Measurements from ENCODE around the gene KLB.

KLB gene

DNA sequence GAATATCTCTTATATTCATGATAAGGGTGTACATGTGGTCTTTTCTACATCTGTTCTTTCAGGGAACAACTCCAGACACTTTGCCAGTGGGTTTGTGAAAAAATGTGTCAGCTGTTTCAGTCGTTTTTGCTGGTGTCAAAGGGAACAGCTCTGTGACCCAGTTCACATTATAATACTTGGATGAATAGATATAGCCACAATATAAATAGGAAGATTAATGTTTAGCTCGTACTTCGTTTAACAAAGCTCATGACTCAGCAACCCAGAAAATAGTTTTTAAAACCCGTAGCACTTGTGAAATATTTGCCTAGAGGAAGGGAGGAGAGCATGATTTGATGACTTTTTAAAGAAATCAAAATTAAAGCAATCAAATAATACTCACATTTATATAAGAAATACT lies 60.0 kb downstream of the KLB start:
- no peak for DNase-seq

DNA sequence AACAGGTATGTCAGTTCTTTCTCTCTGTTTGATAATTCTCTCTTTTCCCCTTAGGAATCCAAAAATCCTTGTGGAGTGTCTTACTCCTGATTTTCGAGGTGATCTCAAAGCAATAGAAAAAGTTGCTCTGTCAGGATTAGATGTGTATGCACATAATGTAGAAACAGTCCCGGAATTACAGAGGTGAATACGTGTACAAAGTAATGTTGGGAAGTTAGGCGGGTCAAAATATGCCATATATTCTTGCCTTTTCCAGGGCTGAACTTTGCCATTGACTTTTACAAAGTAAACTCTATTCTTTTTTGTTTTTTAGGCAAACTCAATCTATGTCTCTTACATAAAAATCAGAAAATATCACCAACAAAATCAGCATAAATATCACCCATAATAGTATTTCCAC lies 60.7 kb downstream of the KLB start:
- no peak for DNase-seq

DNA sequence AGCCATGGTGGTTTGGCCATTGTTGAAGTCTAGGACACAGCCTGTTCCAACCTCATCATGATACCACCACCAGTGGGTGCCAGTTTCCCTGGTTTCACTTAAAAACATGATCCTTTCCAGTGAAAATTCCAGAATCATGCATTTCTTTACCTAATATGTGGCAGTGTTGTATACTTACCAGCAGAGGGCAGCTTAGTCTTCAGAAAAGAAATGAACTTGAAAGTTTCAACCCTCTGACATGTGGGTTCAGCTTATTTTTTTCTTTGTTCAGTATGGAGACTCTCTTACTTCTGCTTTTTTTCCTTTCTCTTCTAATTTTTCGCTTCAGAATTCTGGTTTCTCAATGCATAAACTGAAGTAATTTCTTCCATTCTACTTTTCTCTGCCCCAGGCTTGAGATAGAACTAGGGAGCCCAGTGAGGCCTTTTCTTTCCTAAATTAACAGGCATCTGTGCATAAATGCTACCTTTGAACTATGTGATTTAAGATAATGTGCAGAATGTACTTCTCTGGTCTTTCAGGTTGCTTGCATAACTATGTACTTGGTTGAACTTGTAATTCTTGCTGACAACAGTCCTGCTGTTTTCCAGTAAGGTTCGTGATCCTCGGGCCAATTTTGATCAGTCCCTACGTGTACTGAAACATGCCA lies 62.8 kb downstream of the KLB start:
- DNase-seq = peak; percentile 63

GRCh38 chr4:39470402-39470801 lies 63.7 kb downstream of the KLB start:
- DNase-seq = no peak

GRCh38 chr4:39472396-39472795 lies 65.7 kb downstream of the KLB start:
- no peak for DNase-seq

- DNase-seq = no peak
Measured at GRCh38 chr4:39476187-39476895, 69.6 kb downstream of the KLB start.

- DNase-seq = no peak
Measured at GRCh38 chr4:39480251-39480650, 73.5 kb downstream of the KLB start.

DNA sequence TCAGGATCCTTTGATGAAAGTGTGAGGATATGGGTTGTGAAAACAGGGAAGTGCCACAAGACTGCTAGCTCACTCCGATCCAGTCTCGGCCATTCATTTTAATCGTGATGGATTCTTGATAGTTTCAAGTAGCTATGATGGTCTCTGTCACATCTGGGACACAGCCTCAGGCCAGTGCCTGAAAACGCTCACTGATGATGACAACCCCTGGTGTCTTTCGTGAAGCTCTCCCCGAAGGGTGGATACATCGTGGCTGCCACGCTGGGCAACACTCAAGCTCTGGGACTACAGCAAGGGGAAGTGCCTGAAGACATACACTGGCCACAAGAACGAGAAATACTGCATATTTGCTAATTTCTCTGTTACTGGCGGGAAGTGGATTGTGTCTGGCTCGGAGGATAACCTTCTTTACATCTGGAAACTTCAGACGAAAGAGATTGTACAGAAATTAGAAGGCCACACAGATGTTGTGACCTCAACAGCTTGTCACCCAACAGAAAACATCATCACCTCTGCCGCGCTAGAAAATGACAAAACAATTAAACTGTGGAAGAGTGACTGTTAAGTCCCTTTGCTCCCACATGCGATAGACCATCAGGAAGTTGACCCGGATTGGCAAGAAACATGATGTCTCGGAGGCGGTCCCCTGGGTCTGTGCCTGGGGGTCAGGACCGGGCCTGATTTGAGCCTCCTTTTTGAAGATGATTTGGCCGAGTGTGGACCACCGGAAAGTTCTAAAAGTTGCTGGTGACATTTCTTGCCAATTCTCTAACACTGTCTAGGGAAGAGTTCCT lies 74.4 kb downstream of the KLB start:
- DNase-seq = no peak

DNA sequence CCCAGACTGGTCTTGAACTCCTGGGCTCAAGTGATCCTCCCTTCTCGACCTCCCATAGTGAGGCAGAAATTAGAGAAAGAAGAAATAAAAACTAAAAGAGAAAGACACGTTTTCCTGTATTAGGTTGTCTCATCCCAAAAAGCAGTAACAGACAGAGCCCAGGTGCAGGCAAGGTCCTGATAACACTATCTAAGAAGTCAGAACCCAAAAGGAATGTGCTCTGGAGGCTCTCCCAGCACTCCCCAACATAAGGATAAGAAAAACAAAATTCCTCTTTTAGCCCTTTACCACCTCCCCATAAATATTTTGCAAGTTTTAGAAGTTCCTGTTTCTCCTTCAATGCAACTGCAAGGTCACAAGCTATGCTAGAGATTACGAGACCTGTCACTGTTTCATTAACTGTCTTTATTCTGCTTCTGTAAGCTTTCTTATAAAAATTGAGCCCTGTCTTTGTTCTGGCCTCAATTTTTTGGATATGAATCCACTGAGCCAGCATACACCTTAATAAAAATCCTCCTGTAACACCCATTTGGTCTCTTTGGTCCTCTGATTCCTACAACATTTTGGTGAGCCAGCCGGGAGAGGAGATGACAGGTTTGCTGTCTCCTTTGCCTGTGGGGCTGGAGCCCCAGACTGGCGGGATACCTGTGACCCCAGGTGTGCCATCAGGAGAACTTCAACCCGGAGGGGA lies 78.0 kb downstream of the KLB start:
- DNase-seq = no peak

DNA sequence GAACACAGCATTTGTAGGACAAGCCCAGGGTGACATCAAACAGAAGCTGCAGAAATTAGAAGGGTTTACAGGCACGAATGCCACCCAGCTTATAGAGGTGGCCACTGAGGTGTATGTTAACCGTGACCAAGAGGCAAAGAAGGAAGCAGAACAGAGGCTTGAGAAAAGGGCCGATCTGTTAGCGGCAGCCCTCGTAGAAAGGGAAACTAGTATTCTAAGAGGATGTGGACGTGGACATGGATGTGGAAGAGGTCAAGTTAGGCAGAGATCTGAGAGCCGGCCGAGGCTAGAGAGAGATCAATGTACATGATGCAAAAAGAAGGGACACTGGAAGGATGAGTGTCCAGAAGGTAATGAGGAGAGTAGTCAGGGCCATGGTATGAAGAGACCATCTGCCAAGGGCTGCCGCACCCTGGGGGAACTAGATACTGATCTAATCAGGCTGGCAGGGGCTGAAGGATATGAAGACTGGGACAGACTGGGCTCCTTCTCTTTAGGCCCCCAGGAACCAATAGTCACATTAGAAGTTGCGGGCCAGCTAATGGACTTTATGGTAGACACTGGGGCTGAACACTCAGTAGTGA lies 79.6 kb downstream of the KLB start:
- DNase-seq = no peak

DNA sequence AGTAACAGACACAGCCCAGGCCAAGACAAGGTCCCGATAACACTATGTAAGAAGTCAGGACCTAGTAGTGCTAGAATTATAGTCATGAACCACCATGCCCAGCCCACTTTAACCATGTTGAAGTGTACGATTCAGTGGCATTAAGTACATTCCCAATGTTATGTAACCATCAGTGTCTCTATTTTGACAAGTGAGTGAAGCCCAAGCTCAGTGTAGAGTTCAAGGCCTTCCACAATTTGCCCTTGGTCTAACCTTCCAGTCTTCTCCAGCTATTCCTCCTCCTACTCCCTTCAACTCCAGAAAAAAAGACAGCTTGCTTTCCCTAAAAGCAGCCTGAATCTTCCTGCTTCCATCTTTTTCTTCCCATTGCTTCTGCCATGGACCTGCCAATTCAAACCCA lies 83.6 kb downstream of the KLB start:
- no peak for DNase-seq

GRCh38 chr4:39494354-39494753 lies 87.6 kb downstream of the KLB start:
- no peak for DNase-seq

GRCh38 chr4:39495446-39496213 lies 88.9 kb downstream of the KLB start:
- no peak for DNase-seq

DNA sequence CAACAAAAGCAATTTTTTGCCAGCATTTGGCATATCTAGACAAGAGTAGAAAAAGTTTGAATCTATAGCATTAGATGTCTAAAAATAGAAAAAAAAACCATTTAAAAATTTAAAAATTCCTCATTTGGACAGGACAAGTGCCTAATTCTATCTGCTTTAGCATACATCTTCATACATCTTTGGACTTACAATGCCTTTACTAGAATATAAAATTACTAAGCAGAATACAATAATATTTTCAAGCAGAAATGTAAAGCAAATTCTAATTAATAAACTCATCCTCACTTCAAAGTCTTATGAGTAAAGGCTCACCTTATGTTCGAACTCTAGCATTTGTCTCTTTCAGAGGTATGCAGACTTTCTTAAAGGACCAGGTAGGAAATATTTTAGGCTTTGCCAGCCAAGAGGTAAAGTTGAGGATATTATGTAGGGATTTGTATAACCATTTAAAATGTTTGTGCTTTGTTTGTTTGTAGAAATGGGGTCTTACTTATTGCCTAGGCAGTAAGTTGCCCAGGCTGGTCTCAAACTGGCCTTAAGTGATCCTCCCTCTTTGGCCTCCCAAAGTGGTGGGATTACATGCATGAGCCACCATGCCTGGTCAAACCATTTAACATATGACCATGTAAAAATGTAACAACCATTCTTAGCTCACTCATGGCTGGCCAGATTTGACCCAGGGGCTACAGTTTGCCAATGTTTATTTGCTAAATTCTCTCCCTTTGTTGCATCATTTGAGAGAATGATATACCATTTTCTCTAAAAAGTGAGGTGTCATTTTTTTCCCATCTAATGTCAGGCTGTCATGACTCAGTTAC lies 91.4 kb downstream of the KLB start:
- DNase-seq = no peak

DNA sequence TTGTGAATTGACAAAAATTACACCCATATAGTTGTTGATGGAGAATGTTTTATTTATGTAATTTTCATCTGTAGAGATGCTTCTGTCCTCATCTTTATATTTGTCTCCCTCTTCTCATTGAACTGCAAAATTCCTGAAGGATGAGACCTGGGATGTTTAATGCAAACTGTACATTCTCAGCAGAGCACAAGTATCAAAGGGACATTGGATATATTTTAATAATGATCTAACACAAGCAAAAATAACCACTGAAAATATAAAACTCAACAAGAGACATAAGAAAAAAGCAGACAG lies 91.9 kb downstream of the KLB start:
- no peak for DNase-seq

Data from NCI-H1694 treated with DMSO at 0.1 percent for 48 hours (cell line).